Erythroblast (primary cell): ENCODE measurements around the gene RAB18.

Experiments used
- GATA1 ChIP-seq: IDR thresholded peaks from 2 replicates; pipeline ENCODE4 v1.6.1; 2011; ENCODE audit warnings: low read depth, mild to moderate bottlenecking, control low read depth, low read length, moderate library complexity
- POLR2A ChIP-seq: IDR thresholded peaks from 2 replicates; pipeline ENCODE4 v1.6.1; 2011; ENCODE audit warnings: mild to moderate bottlenecking, low read length

- TF ChIP-seq POLR2A (no peak), GATA1 (no peak)
Observed at GRCh38 chr10:27485368-27485767, 18.7 kb upstream of the RAB18 start.
